ENCODE results near the gene AKT2. TPM values are rescaled to one million over a fixed set of nuclear protein-coding genes. Genes with fewer than 3 reads are reported as not detected.

AKT2 gene
- total RNA-seq, 4 donors from 2014 or later = 64.2 to 88.9 (median 72.8) TPM

DNA sequence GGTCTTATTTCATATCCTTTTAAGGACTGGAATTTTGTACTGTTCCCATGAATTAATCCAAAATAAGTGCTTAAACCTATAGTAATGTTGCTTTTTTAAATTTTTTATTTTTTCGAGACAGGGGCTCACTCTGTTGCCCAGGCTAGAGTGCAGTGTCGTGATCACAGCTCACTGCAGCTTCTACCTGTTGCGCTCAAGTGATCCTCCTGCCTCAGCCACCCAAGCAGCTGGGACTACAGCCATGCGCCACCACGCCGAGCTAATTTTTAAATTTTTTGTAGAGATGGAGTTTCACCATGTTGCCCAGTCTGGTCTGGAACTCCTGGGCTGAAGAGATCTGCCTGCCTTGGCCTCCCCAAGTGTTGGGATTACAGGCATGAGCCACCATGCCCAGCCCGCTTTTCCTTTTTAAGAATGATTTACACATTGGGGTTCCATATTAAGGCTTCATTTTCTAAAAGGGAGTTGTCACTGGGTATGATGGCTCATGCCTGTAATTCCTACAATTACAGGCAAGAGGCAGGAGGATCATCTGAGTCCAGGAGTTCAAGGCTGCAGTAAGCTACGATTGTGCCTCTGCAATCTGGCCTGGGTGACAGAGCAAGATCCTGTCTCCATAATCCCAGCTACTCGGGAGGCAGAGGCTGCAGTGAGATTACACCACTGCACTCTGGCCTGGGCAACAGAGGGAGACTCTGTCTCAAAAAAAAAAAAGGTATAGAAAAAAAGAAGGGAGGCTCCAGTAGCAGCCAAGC, 28.3 kb upstream of the AKT2 start:
- 89 to 100% methylated on average over 4 to 8 of the region's 9 CpGs for WGBS, 2 donors (ENCODE audit: low coverage in 1 of 2)
- ATAC-seq = no peak
- peaks cover 0 to 18% of the 10 kb centered on the region in 2 donors for H3K36me3 ChIP-seq

DNA sequence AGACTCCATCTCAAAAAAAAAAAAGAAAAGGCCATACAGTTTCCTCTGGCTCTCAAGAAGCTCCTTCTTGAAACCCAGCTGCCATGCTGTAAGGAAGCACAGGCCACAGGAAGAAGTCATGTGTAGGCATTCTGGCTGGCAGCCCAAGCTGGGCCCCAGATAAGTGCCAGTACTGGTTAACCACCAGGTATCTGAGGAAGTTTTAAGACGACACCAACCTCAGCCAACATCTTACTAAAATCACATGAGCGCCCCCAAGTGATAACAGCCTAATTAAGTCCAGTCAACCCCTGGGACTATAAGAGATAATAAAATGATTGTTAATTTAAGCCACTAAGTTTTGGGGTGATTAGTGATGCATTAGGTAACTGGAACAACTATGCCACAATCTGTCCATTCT, 27.4 kb upstream of the AKT2 start:
- TF ChIP-seq POLR2A (IDR thresholded peaks at IDR 0.05) (no peak), POLR2AphosphoS5 (IDR thresholded peaks at IDR 0.05) (no peak), EP300 (IDR thresholded peaks at IDR 0.05) (no peak)
- TF ChIP-seq, protein P1, sequence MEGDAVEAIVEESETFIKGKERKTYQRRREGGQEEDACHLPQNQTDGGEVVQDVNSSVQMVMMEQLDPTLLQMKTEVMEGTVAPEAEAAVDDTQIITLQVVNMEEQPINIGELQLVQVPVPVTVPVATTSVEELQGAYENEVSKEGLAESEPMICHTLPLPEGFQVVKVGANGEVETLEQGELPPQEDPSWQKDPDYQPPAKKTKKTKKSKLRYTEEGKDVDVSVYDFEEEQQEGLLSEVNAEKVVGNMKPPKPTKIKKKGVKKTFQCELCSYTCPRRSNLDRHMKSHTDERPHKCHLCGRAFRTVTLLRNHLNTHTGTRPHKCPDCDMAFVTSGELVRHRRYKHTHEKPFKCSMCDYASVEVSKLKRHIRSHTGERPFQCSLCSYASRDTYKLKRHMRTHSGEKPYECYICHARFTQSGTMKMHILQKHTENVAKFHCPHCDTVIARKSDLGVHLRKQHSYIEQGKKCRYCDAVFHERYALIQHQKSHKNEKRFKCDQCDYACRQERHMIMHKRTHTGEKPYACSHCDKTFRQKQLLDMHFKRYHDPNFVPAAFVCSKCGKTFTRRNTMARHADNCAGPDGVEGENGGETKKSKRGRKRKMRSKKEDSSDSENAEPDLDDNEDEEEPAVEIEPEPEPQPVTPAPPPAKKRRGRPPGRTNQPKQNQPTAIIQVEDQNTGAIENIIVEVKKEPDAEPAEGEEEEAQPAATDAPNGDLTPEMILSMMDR (IDR thresholded peaks at IDR 0.05) = no peak
- WGBS, 2 donors (ENCODE audit: low coverage in 1 of 2) = 39 to 71% methylated on average over 2 of the region's 2 CpGs
- peaks cover 0 to 11% of the 10 kb centered on the region in 2 donors for H3K36me3 ChIP-seq
- H3K27me3 ChIP-seq = no peaks in the 10 kb centered on the region
- H3K9me3 ChIP-seq = no peaks in the 10 kb centered on the region
- H3K4me3 ChIP-seq = no peak overlapping the region
- ATAC-seq = no peak
- H3K4me1 ChIP-seq = no peaks in the 10 kb centered on the region
- no peak overlapping the region for H3K27ac ChIP-seq

More for the DNA sequence above, 28.3 kb upstream of the AKT2 start:
- no peaks in the 10 kb centered on the region for H3K4me1 ChIP-seq
- no peak overlapping the region for H3K4me3 ChIP-seq
- TF ChIP-seq POLR2AphosphoS5 (IDR thresholded peaks at IDR 0.05) (no peak), EP300 (IDR thresholded peaks at IDR 0.05) (no peak), POLR2A (IDR thresholded peaks at IDR 0.05) (no peak)
- TF ChIP-seq, protein P1 (IDR thresholded peaks at IDR 0.05) = no peak
- H3K27ac ChIP-seq = no peak overlapping the region
- no peaks in the 10 kb centered on the region for H3K27me3 ChIP-seq
- no peaks in the 10 kb centered on the region for H3K9me3 ChIP-seq

DNA sequence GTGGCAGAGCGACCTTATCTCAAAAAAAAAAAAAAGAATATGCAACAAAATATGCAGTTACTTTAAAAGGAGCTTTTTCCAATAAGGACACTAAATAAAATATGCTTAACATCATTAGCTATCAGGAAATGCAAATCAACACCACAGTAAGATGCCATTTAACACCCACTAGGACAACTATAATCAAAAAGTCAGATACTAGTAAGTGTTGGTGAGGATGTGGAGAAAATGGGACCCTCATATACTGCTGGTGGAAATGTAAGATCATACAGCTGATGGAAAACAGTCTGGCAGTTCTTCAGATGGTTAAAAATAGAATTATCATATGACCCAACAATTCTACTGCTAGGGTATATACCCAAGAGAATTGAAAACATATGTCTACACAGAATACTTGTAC, 24.5 kb upstream of the AKT2 start:
- 89 to 100% methylated on average over 1 of the region's 1 CpG for WGBS, 2 donors (ENCODE audit: low coverage in 1 of 2)
- no peak overlapping the region for H3K4me3 ChIP-seq
- ATAC-seq = no peak
- no peaks in the 10 kb centered on the region for H3K9me3 ChIP-seq
- H3K4me1 ChIP-seq = peaks cover 0 to 9% (median 0%) of the 10 kb centered on the region in 3 donors
- H3K27ac ChIP-seq = no peak overlapping the region
- TF ChIP-seq POLR2AphosphoS5 (IDR thresholded peaks at IDR 0.05) (no peak), POLR2A (IDR thresholded peaks at IDR 0.05) (no peak), EP300 (IDR thresholded peaks at IDR 0.05) (no peak)
- TF ChIP-seq, protein P1 (IDR thresholded peaks at IDR 0.05) = no peak
- H3K27me3 ChIP-seq = no peaks in the 10 kb centered on the region
- no peaks in the 10 kb centered on the region for H3K36me3 ChIP-seq

GRCh38 chr19:40305403-40305802, 20.3 kb upstream of the AKT2 start:
- WGBS, 2 donors (ENCODE audit: low coverage in 1 of 2) = 2 to 3% methylated on average over 5 of the region's 5 CpGs
- no peak overlapping the region for H3K4me3 ChIP-seq
- H3K27ac ChIP-seq = no peak overlapping the region
- TF ChIP-seq, protein P1 (IDR thresholded peaks at IDR 0.05) = peak; percentile 60 to 71 (median 68)
- TF ChIP-seq POLR2AphosphoS5 (IDR thresholded peaks at IDR 0.05) = no peak
- no peaks in the 10 kb centered on the region for H3K27me3 ChIP-seq
- no peaks in the 10 kb centered on the region for H3K36me3 ChIP-seq
- no peaks in the 10 kb centered on the region for H3K9me3 ChIP-seq
- ATAC-seq = peak; percentile 72
- H3K4me1 ChIP-seq = peaks cover 0 to 9% (median 0%) of the 10 kb centered on the region in 3 donors

GRCh38 chr19:40304306-40304705, 19.2 kb upstream of the AKT2 start:
- no peak for ATAC-seq
- Histone ChIP-seq H3K36me3 (no peaks in the 10 kb centered on the region), H3K4me1 (peaks cover 0 to 9% (median 0%) of the 10 kb centered on the region in 3 donors), H3K27me3 (no peaks in the 10 kb centered on the region), H3K9me3 (no peaks in the 10 kb centered on the region), H3K27ac (no peak overlapping the region), H3K4me3 (no peak overlapping the region)
- TF ChIP-seq, protein P1 (IDR thresholded peaks at IDR 0.05) = no peak
- TF ChIP-seq POLR2AphosphoS5 (IDR thresholded peaks at IDR 0.05) (no peak), EP300 (IDR thresholded peaks at IDR 0.05) (no peak), POLR2A (IDR thresholded peaks at IDR 0.05) (no peak)
- WGBS, 2 donors (ENCODE audit: low coverage in 1 of 2) = 61 to 69% methylated on average over 4 of the region's 4 CpGs

All from gastroesophageal sphincter (tissue), 4 donors.